ENCODE measurements around the gene RAB3IL1.

The RAB3IL1 gene

DNA sequence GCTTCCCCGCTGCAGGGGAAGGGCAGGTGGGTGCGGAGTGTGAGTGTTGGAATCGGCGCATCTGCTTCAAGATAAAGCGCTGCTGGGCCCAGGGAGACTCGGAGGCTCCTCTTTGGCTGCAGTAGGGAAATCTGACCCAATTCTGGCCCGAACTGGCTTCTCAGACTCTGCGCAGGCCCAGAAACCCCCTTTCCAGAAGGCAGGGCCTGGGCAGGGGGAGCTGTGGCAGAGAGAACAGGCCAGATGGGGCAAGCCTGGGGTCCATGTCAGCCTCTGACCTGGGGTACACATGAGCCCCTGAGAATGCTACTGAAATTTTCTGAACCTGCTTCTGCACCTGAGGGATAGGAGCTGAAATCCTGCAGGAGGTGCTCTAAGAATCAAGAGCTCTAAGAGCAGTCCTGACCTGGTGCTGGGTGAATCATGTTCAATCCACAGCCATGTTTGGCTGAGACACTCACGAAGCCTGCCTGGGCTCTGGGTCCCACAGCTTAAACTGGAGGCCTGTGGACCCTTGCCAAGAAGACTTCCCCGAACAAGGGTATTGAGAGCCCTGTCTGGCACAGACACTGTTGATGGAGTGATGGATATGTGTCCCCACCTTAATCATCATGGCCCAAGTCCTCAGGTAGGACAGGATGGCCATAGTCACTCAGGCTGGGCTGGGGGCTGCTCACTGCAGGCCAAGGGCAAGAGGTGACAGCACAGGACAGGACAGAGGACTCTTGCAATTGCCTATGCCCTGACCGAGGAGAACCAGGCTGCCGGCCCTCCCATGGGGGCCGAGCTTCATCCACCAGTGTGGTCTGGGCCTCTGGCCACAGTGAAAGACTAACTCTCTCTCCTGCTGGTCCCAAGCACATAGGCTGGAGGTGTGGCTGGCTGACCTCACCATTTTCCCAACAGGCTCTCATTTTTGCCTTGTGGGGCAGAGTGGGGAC, 6.9 kb downstream of the RAB3IL1 start:
- TF ChIP-seq GATA1 (IDR thresholded peaks at IDR 0.05; ENCODE audit: low read depth, low read length): no peak
- no peak for TF ChIP-seq POLR2A (IDR thresholded peaks at IDR 0.05; ENCODE audit: low read length)
- DNase-seq: no peak

DNA sequence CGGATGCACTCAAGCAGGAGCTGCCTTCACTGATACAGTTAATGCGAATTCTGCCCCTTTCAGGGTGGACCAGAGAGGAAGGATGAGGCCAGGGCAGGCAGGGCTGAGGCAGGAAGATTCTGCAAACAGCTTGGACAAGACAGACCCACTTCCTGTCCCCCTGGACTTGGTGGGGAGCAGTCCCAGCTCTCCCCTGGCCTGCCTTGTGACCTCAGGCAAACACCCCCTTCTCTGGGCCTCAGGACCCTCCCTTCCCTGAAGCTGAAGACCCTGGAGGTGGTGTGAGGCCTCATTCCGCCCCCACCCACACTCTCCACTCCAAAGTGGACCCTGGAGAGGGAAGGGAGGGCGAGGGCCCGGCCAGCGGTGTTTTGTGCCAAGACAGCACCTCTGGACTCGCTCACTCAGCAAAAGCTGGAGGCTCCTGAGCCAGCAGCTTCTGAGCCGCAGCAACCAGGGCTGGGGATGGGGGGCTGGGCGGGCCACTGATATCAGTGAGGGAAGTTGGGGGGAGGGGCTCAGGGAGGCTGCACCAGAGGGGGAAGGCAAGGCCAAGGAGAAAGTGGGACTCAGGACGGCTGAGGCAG, 8.5 kb downstream of the RAB3IL1 start:
- no peak for DNase-seq
- TF ChIP-seq GATA1 (IDR thresholded peaks at IDR 0.05; ENCODE audit: low read depth, low read length) (no peak), POLR2A (IDR thresholded peaks at IDR 0.05; ENCODE audit: low read length) (no peak)

DNA sequence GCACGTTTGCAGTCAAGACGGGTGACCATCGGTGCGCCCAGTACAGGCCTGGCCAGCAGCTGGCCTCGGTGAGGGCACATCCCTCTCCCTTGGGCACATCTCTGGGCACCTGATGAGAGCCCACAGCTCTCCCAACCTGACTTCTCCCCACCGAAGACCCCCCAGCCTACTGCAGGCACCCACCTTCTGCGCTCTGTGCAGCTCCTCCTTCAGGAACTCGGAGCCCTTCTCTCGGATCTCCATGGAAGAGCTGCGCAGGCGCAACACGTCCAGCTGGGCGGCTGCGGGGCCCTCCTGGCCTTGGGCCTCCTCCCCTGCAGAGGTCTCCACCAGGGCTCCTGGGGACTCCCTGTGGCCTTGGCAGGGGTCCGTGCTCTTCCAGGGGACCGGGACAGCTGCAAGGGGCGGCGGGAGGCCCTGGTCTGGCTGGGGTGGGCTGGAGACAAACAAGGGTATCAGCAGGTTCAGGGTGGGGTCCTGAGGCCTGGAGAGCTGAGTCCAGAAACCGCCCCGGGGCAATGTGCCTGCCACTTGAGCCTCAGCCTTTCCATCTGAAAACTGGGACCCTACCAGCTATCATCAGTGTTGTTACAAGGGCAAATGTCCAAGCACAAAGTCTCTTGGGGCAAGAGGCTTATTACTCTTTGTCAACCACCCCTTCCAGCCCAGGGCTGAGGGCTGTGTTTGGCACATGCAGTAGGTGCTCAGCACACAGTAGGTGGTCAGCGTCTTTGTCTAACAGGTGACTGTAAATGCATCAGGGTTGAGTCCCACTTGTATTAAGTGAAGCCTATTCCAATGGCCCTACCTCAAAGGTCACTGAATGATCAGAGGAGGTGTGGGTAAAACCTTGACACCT, 9.3 kb downstream of the RAB3IL1 start:
- no peak for DNase-seq
- TF ChIP-seq GATA1 (IDR thresholded peaks at IDR 0.05; ENCODE audit: low read depth, low read length): no peak

DNA sequence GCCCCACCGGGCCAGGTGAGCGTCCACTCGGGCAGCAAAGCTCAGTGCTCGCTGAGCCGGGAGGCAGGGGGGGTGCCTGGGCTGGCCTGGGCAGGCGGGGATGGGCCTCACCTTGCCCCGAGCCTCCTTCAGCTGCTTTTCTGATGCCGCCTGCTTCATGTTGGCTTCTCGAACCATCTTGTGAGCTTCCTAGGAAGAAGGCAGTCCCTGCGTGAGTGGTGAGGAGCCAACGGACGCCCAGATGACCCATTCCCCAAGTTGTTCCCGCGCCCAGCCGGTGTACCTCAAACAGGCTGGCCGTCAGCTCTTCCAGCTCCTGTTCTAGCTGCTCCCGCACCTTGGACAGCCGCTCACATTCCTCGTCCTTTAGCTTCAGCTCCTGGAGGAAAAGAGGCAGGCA, 10.1 kb downstream of the RAB3IL1 start:
- no peak for DNase-seq
- TF ChIP-seq GATA1 (IDR thresholded peaks at IDR 0.05; ENCODE audit: low read depth, low read length): no peak
- no peak for TF ChIP-seq POLR2A (IDR thresholded peaks at IDR 0.05; ENCODE audit: low read length)

DNA sequence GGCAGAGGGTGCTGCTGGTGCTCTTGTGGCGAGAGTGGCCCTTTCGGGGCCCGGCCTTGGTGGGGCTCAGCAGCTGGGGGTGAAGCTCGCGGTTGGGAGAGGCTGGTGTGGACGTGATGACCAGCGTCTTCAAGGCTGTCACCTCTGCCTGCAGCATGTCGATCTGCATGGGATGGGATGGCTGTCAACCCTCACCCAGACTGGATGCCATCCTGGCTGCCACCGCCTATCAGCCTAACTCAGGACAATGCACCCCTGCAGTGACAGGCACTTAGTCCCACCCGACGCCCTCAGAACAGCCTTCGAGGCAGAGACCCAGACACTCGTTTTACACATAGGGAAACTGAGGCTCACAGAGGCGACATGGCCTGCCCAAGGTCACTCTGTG, 10.8 kb downstream of the RAB3IL1 start:
- no peak for DNase-seq
- TF ChIP-seq POLR2A (IDR thresholded peaks at IDR 0.05; ENCODE audit: low read length) (no peak), GATA1 (IDR thresholded peaks at IDR 0.05; ENCODE audit: low read depth, low read length) (no peak)

DNA sequence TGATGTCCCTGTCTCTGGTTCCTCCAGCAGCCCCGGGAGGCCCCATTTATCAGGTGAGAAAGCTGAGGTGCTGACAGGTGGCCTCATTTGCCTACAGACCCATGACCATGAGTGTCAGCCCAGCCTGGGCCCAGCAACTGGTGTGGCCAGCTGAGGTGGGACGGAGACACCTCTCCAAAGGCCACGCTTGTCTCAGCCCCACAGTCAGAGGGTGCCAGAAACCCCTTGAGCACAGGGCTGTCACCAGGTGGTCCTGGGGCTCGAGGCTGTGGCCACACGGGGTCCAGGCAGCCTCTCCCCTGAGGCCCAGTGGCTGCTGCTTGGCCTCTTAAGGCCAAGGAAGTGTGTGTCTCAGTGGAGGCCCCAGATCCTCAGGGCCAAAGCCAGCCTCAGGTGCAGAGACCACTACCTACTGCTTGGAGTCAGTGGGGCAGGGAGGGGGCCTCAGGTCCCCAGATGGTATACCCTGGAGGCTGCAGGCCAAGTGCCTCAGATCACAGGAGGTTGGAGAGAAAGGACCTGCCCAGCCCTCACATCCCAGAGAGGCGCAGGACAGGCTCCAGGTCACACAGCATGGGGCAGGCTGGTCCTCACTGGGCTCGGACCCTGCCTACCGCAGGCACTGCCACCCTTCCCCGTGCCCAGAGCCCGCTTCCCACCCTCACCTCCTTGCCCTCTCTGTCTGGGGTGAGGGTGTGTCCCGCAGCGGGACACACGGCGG, 11.4 kb downstream of the RAB3IL1 start:
- DNase-seq: no peak

DNA sequence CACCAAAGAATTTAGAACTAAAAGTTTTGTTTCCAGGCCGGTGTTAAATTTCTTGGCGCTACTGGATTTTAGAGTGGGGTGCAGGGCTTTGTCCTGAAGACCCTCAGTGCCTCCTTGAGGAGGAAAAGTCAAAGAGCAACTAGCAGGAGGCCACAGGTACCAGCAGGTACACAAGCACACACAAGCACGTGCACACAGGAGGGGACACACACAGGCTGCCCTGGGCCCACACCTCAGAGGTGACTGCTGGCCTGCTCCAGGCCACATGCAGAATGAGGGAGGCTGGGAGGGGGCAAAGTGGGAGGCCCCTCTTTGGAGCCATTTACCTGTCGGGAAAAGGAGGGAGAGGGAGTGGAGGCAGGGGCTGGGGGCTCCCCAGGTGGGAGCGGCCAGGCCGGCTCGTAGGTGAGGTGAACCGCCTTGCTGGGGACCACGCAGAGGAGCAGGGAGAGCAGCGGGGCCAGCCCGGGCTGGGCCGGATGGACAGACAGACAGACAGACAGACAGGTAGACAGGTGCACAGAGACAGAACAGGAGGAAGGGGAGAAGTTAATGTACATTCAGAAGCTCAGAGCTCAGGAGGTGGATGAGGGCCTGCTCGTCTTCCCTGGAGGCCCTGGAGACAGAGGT, 12.2 kb downstream of the RAB3IL1 start:
- TF ChIP-seq GATA1 (IDR thresholded peaks at IDR 0.05; ENCODE audit: low read depth, low read length) (no peak), POLR2A (IDR thresholded peaks at IDR 0.05; ENCODE audit: low read length) (no peak)

More for the DNA sequence above, 11.4 kb downstream of the RAB3IL1 start:
- TF ChIP-seq POLR2A (IDR thresholded peaks at IDR 0.05; ENCODE audit: low read length) (no peak), GATA1 (IDR thresholded peaks at IDR 0.05; ENCODE audit: low read depth, low read length) (no peak)

DNA sequence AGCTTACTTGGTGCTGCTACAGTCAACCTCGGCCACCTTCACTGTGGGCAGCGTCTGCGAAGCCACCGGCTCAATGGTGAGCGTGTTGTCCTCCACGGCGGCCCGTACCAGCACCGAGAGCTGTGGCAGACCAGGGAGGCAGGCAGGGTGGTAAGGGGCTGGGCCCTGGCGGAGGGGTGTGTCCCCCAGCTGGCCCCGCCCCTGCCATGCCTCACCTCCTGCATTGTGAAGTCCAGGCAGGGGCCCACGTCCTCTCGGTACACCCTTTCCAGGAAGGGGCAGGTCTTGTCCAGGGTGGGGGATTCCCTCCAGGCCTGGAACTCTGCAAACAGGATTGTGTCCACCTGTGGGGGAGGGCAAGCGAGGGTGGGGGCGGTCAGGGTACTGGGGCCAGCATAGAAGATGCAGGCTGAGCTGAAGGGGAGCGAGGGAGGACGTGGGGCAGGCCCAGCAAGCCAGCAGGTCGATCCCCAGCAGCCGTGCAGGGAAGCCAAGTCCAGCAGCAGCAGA, 12.8 kb downstream of the RAB3IL1 start:
- TF ChIP-seq POLR2A (IDR thresholded peaks at IDR 0.05; ENCODE audit: low read length) (no peak), GATA1 (IDR thresholded peaks at IDR 0.05; ENCODE audit: low read depth, low read length) (no peak)
- peak in 1 of 2 experiments; percentile 27 for DNase-seq

More for the DNA sequence above, 12.2 kb downstream of the RAB3IL1 start:
- DNase-seq: no peak

DNA sequence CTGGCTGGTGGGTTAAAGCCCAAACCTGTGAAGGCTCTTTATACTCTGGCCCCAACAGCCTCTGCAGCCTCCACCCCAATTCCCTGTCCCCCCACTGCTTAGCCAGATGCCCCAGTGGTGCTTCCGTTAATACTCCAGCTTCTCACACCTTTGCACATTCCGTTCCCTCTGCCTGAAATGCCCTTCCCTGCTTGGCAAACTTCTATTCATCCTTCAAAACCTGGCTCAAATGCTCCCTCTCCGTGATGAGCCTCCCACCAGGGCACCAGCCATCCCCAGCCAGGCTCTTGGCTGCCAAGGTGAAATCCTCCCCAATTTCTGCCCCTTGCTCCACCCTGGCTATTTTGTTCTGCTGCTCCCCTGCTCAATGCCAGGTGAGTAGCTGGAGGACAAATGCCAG, 13.5 kb downstream of the RAB3IL1 start:
- no peak for TF ChIP-seq POLR2A (IDR thresholded peaks at IDR 0.05; ENCODE audit: low read length)
- no peak for DNase-seq

DNA sequence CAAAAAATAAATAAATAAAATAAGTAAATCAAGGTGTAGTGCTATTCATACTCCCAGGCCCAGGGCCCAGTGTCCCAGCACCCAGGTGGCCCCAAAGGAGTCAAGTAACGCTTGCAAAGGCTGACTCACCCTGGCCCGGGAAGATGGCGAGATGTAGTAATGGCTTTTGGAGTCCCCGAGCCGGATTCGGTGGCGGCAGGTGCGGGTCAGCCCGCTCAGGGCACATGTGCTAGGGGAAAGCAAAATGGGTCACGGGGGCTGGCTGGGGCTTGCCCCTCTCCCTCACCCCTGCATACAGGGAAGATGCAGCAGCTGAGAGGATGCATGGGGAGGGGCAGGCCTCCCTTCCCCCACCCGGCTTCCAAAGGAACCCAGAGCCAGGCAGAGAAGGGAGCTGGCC, 15.1 kb downstream of the RAB3IL1 start:
- no peak for DNase-seq
- no peak for TF ChIP-seq GATA1 (IDR thresholded peaks at IDR 0.05; ENCODE audit: low read depth, low read length)
- no peak for TF ChIP-seq POLR2A (IDR thresholded peaks at IDR 0.05; ENCODE audit: low read length)

DNA sequence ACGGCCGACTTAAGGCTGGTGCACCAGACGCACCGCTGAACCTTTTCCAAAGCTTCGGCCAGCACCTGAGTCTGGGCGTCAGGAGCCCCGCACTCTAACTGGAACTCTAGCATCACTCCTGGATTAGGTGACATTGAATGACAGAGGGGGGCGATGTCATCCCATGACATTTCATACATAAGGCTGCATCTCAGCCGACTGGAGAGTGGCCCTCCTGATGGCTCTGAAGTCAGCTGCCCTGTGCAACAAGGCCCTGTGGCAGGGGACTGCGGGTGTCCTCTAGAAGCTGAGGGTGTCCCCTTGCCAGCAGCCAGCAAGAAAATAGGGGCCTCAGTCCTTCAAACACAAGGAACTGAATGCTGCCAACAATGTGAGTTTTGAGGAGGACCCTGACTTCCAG, 16.0 kb downstream of the RAB3IL1 start:
- TF ChIP-seq POLR2A (IDR thresholded peaks at IDR 0.05; ENCODE audit: low read length) (no peak), GATA1 (IDR thresholded peaks at IDR 0.05; ENCODE audit: low read depth, low read length) (no peak)
- DNase-seq: peak; percentile 26 to 47

DNA sequence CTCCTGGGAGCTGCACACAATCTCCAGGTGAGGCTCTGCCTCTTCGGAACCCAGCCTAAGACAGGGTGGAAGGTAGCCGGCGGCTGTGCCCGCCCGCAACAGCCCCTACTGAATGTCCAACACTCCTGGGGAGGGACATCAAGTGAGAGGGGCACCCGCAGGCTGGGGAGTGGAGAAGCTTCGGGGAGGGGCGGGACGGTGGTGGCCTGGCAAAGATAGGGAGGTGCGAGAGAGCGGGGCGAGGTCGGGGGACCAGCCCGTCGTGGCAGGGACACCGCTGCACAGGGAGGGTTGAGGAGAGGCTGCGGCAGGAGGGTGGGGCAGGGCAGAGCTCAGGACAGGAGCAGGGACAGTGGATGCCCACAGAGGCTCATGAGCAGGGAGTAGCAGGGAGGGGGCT, 17.1 kb downstream of the RAB3IL1 start:
- no peak for TF ChIP-seq POLR2A (IDR thresholded peaks at IDR 0.05; ENCODE audit: low read length)
- TF ChIP-seq GATA1 (IDR thresholded peaks at IDR 0.05; ENCODE audit: low read depth, low read length): no peak
- no peak for DNase-seq

All from erythroblast (primary cell).